Left lung (tissue), 14 donors: ENCODE results near the gene SMCHD1. TPM values are rescaled to one million over a fixed set of nuclear protein-coding genes. Genes with fewer than 3 reads are reported as not detected.

Source experiments
- ATAC-seq: fragments of 200-7000 bp; cut with Tn5 transposase; one replicate; pipeline ENCODE4 v1.9.1; 2020; ENCODE audit warnings: moderate library complexity
- DNase-seq, 4 donors: peaks; one replicate each; pipeline ENCODE4 v3.0.0-alpha.2; 2013 to 2020
- H3K27ac ChIP-seq, 2 donors: fragments of 200-600 bp; sonication (generic) in 1 of 2; one replicate each; pipeline versions ENCODE4 v1.5.0 to v1.8.0; 2020 to 2021
- H3K27me3 ChIP-seq, 2 donors: fragments of 200-600 bp; sonication (generic) in 1 of 2; one replicate each; pipeline versions ENCODE4 v1.5.0 to v1.8.0; 2020 to 2021
- H3K36me3 ChIP-seq, 2 donors: fragments of 200-600 bp; sonication (generic) in 1 of 2; one replicate each; pipeline versions ENCODE4 v1.5.0 to v1.8.0; 2020 to 2021
- H3K4me1 ChIP-seq, 2 donors: fragments of 200-600 bp; one replicate each; pipeline ENCODE4 v1.8.0; 2021
- H3K4me3 ChIP-seq, 2 donors: fragments of 200-600 bp; sonication (generic) in 1 of 2; one replicate each; pipeline versions ENCODE4 v1.5.0 to v1.8.0; 2020 to 2021; ENCODE audit warnings: mild to moderate bottlenecking in 1 of 2
- H3K9me3 ChIP-seq, 2 donors: fragments of 200-600 bp; sonication (generic) in 1 of 2; one replicate each; pipeline versions ENCODE4 v1.5.0 to v1.8.0; 2020 to 2021
- CTCF ChIP-seq, 2 donors: fragments of 200-600 bp; sonication (generic) in 1 of 2; IDR thresholded peaks; one replicate each; pipeline versions ENCODE4 v1.5.0 to v1.8.0; 2021; ENCODE audit warnings: antibody characterized with exemption in 2 of 2
- intact Hi-C, 2 donors: fragments of 100-400 bp; cut with DNase I; formaldehyde crosslinking; loops; one replicate each; pipeline versions ENCODE4 v1.11.2 to v1.14.2; 2022
- long read RNA-seq, 12 donors: library from polyadenylated mRNA in 2 of 12; unstranded in 2 of 12; transcript quantifications; one replicate each; pipeline ENCODE4 v2.0.0 and lab custom pipeline, GENCODE V29; 2019 to 2026
- polyA plus RNA-seq, 6 donors: library from polyadenylated mRNA; unstranded; fragments of 120-200 nt; gene quantifications; one replicate each; pipeline ENCODE4 v1.2.1, GENCODE V29; 2013; ENCODE audit not compliant: insufficient read length in 6 of 6
- total RNA-seq, 2 donors: library from RNA; stranded (reverse); fragmentation: NEBNext Ultra II Directional; extraction: Animal tissue kit (Norgen Biotek cat#: 25700); gene quantifications; one replicate each; pipeline ENCODE4 v1.2.1, GENCODE V29; 2021
- donor health status: DM: no; HTN: yes; CAD: no.
- donor health status: DM: no; HTN: no; CAD: no.

The SMCHD1 gene
- total RNA-seq, result 10 to 100 TPM; 42.3 to 73.0 TPM
- polyA plus RNA-seq, result 10 to 100 TPM; 66.6 to 83.1 (median 72.3) TPM
- long read RNA-seq, donor 1, partial matches to known transcripts, result 28 of 30 reads
- long read RNA-seq, donor 1, other reads (novel, unspliced or antisense), result 0 of 30 reads
- long read RNA-seq, donor 2, partial matches to known transcripts, result 34 of 36 reads
- long read RNA-seq, donor 2, other reads (novel, unspliced or antisense), result 0 of 36 reads
- long read RNA-seq, donor 3, partial matches to known transcripts, result 19 of 19 reads
- long read RNA-seq, donor 3, other reads (novel, unspliced or antisense), result 0 of 19 reads
- long read RNA-seq, donor 4, partial matches to known transcripts, result 19 of 21 reads
- long read RNA-seq, donor 4, other reads (novel, unspliced or antisense), result 2 of 21 reads
- long read RNA-seq, donor 5, partial matches to known transcripts, result 24 of 24 reads
- long read RNA-seq, donor 5, other reads (novel, unspliced or antisense), result 0 of 24 reads
- long read RNA-seq, donor 6, partial matches to known transcripts, result 24 of 26 reads
- long read RNA-seq, donor 6, other reads (novel, unspliced or antisense), result 0 of 26 reads
- long read RNA-seq, donor 7, partial matches to known transcripts, result 21 of 21 reads
- long read RNA-seq, donor 7, other reads (novel, unspliced or antisense), result 0 of 21 reads
- long read RNA-seq, donor 8, partial matches to known transcripts, result 15 of 17 reads
- long read RNA-seq, donor 8, other reads (novel, unspliced or antisense), result 0 of 17 reads
- long read RNA-seq, donor 9, result 0 reads
- long read RNA-seq, donor 10, partial matches to known transcripts, result 21 of 28 reads
- long read RNA-seq, donor 10, other reads (novel, unspliced or antisense), result 7 of 28 reads
- long read RNA-seq, donor 11, result 0 reads
- long read RNA-seq, donor 12, partial matches to known transcripts, result 8 of 8 reads
- long read RNA-seq, donor 12, other reads (novel, unspliced or antisense), result 0 of 8 reads

DNA sequence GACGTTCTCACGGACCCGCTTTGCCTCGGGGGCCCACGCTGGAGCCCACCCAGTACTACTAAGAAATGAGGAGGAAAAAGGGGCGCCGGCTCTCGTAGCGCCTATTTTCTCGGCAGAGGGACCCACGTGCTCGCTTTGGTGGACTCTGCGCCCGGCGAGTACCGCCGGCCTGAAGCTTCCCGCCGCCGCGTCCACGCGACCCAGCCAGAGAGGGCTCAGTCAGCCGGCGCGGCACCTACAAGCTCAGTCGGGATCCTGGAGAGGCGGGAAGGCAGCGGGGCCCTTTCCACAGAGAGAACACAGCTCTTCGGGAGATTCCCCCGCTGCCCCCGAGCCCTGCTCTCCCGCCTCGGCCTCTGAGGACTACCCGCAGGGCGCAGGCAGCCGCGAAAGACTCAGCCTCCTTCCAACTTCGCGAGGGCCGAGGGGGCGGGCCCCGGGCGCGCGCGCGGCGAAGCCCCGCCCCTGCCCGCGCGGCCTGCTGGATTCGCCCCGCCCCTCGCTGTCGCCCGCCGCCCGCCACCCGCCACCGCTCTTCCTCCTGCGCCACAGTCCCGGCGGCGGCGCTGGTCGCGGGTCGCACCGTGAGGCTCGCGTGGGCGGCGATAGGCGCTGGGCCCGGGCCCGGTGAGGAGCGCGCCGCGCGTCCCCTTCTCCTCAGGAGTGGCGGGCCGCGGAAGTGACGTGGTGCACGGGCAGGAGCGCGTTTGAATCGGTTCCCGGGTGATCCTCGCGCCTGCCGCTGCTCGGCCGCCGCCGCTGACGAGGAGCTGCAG is at the start of gene SMCHD1:
TSS of gene SMCHD1 (plus strand) at position 549 of the 776 bp plus-strand sequence. CDS start 350 bp downstream, outside the sequence.
- peak within 1 kb of the TSS; percentile 96 to 99 for H3K27ac ChIP-seq
- no peaks in the 10 kb centered on the region for H3K9me3 ChIP-seq
- peaks cover 12 to 53% of the 10 kb centered on the region in 2 donors for H3K4me1 ChIP-seq
- peak within 1 kb of the TSS; percentile 67 to 96 for H3K4me3 ChIP-seq
- H3K36me3 ChIP-seq, result no peaks in the 10 kb centered on the region
- TF ChIP-seq CTCF (IDR thresholded peaks at IDR 0.05), result no peak
- intact Hi-C loops, result no loop called here
- DNase-seq (peak; percentile 89 to 97 (median 90)), ATAC-seq (peak; percentile 89)
- no peaks in the 10 kb centered on the region for H3K27me3 ChIP-seq

- DNase-seq, result no peak
- no peaks in the 10 kb centered on the region for H3K36me3 ChIP-seq
- H3K27ac ChIP-seq, result peak overlapping the region; percentile 19 to 55
- intact Hi-C loops, result no loop called here
- no peaks in the 10 kb centered on the region for H3K9me3 ChIP-seq
- H3K4me3 ChIP-seq, result no peak overlapping the region
- TF ChIP-seq CTCF (IDR thresholded peaks at IDR 0.05), result no peak
- ATAC-seq, result no peak
- no peaks in the 10 kb centered on the region for H3K27me3 ChIP-seq
- peaks cover 0 to 18% of the 10 kb centered on the region in 2 donors for H3K4me1 ChIP-seq
Measured at GRCh38 chr18:2606335-2606734, 49.2 kb upstream of the SMCHD1 start.

DNA sequence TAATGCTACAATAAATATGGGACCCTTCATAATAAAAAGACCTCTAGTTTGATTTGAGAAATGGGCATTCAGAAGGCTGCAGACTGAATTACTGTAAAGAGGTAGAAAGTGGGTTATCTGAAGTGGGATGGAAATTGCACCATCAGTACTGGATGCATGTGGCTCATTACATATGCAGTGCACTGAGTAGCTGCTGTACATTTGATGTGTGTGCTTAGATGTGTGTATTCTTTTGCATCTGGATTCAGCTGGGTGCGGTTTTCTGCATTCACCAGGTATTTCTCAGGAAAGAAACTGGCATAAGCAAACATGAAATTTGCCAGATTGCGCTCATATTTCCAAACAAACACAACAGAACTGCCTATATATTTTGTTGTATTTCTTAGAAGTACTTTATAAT is 45.9 kb upstream of the SMCHD1 start:
- TF ChIP-seq CTCF (IDR thresholded peaks at IDR 0.05), result no peak

DNA sequence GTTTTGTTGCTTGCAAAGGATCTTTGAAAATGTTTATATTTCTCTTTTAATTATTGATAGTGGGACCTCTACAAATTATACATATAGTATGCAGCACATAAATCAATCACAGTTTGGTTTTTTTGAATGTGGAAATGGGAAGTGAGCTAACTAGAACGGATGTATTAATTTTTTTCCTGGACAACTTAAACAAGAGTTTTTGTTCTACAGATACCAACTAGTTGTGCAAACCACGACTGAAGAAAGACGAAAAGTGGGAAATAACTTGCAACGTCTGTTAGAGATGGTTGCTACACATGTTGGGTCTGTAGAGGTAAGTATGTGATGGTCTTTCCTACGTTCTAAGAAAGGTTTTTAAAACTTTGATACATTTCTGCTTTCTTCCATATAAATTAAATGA is 45.0 kb upstream of the SMCHD1 start:
- Histone ChIP-seq H3K36me3 (peaks cover 0 to 4% of the 10 kb centered on the region in 2 donors), H3K4me3 (no peak overlapping the region), H3K9me3 (no peaks in the 10 kb centered on the region), H3K27ac (peak overlapping the region in 1 of 2 donors; percentile 54), H3K4me1 (peaks cover 0 to 16% of the 10 kb centered on the region in 2 donors), H3K27me3 (no peaks in the 10 kb centered on the region)
- DNase-seq (no peak), ATAC-seq (no peak)
- TF ChIP-seq CTCF (IDR thresholded peaks at IDR 0.05), result no peak
- intact Hi-C loops, result no loop called here

More for the DNA sequence above, 45.9 kb upstream of the SMCHD1 start:
- DNase-seq (no peak), ATAC-seq (no peak)
- H3K27me3 ChIP-seq, result no peaks in the 10 kb centered on the region
- H3K4me1 ChIP-seq, result peaks cover 0 to 19% of the 10 kb centered on the region in 2 donors
- no peaks in the 10 kb centered on the region for H3K9me3 ChIP-seq
- H3K4me3 ChIP-seq, result no peak overlapping the region
- intact Hi-C loops, result no loop called here
- no peaks in the 10 kb centered on the region for H3K36me3 ChIP-seq
- H3K27ac ChIP-seq, result no peak overlapping the region
